Effector memory CD8-positive, alpha-beta T cell (primary cell): ENCODE data around the gene TNNI3K.
A peak's percentile ranks its signal among the peaks of the same experiment; 100 is the strongest.

Experiments
- ATAC-seq: fragments of 150-1000 bp; cut with Tn5 transposase; replicated peaks from 2 replicates; pipeline ENCODE4 v1.10.0; 2021; ENCODE audit warnings: mild to moderate bottlenecking, moderate library complexity
- DNase-seq, 3 experiments: peaks; one replicate each; pipeline ENCODE4 v3.0.0; 2021
- H3K27ac Mint-ChIP-seq, 2 donors: one replicate each; pipeline ENCODE4 v1.8.0; 2022; ENCODE audit warnings: mild to moderate bottlenecking in 2 of 2, mixed read lengths in 2 of 2, moderate library complexity in 2 of 2
- H3K27me3 Mint-ChIP-seq, 2 donors: one replicate each; pipeline ENCODE4 v1.8.0; 2022; ENCODE audit warnings: mixed read lengths in 2 of 2
- H3K36me3 Mint-ChIP-seq: one replicate; pipeline ENCODE4 v1.8.0; 2022; ENCODE audit warnings: mild to moderate bottlenecking, moderate library complexity, mixed read lengths; ENCODE audit not compliant: insufficient read depth
- H3K4me1 Mint-ChIP-seq, 2 donors: one replicate each; pipeline ENCODE4 v1.8.0; 2022; ENCODE audit warnings: low read depth in 2 of 2, mixed read lengths in 2 of 2
- H3K4me3 Mint-ChIP-seq, 2 donors: one replicate each; pipeline ENCODE4 v1.8.0; 2022; ENCODE audit warnings: mild to moderate bottlenecking in 2 of 2, mixed read lengths in 2 of 2, moderate library complexity in 2 of 2
- H3K9me3 Mint-ChIP-seq, 2 donors: one replicate each; pipeline ENCODE4 v1.8.0; 2022; ENCODE audit warnings: mixed read lengths in 2 of 2

TNNI3K gene

DNA sequence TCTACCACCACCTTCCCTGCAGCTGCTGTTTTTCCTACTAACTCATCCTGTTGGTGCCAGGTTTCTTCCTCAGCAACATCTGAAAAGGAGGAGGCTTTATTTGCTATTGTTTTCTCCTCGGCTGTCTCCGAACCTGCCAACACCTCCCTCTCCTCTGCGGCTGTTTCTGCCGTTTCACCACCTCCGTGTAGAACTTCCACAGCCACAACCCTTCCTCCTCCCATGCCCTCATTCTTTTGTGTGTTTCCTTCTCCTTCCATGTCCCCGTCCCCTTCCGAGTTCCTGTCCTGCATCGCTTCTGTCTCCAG lies 336.3 kb downstream of the TNNI3K start:
- no peaks in the 10 kb centered on the region for H3K27me3 Mint-ChIP-seq
- H3K9me3 Mint-ChIP-seq = no peaks in the 10 kb centered on the region
- no peaks in the 10 kb centered on the region for H3K4me1 Mint-ChIP-seq
- ATAC-seq (no peak), DNase-seq (no peak)
- no peak overlapping the region for H3K27ac Mint-ChIP-seq
- H3K4me3 Mint-ChIP-seq = no peak overlapping the region
- no peaks in the 10 kb centered on the region for H3K36me3 Mint-ChIP-seq

GRCh38 chr1:74571891-74572290 lies 336.7 kb downstream of the TNNI3K start:
- ATAC-seq (no peak), DNase-seq (no peak)
- Mint-ChIP-seq H3K4me3 (no peak overlapping the region), H3K27ac (no peak overlapping the region), H3K27me3 (no peaks in the 10 kb centered on the region), H3K9me3 (no peaks in the 10 kb centered on the region), H3K4me1 (no peaks in the 10 kb centered on the region), H3K36me3 (no peaks in the 10 kb centered on the region)

DNA sequence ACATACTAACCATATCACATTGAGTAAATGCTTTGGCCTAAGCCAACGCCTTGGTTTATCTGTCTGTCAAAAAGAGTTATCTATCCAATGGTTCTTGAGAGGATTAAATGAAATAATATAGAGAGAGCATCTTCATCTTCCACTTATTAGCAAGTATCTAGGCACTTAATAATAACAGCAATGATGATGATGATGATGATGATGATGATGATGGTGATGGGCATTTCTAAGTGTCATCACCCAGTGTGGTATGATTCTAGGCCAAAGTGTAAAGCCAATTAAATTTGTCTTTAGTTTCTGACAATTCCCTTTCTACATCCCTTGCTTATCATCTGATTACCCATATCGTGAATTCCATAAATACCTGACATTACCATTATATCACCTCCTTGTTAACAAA lies 342.9 kb downstream of the TNNI3K start:
- Mint-ChIP-seq H3K27me3 (no peaks in the 10 kb centered on the region), H3K27ac (no peak overlapping the region), H3K4me3 (no peak overlapping the region), H3K36me3 (no peaks in the 10 kb centered on the region), H3K4me1 (no peaks in the 10 kb centered on the region), H3K9me3 (no peaks in the 10 kb centered on the region)
- DNase-seq (no peak), ATAC-seq (no peak)

- Mint-ChIP-seq H3K9me3 (no peaks in the 10 kb centered on the region), H3K4me3 (no peak overlapping the region), H3K36me3 (no peaks in the 10 kb centered on the region), H3K4me1 (no peaks in the 10 kb centered on the region), H3K27ac (peak overlapping the region in 1 of 2 donors; percentile 42), H3K27me3 (no peaks in the 10 kb centered on the region)
- DNase-seq (no peak), ATAC-seq (peak; percentile 73)
These were observed 344.2 kb downstream of the TNNI3K start for GRCh38 chr1:74579425-74579824.

- H3K9me3 Mint-ChIP-seq = no peaks in the 10 kb centered on the region
- no peak overlapping the region for H3K4me3 Mint-ChIP-seq
- DNase-seq = no peak
- H3K4me1 Mint-ChIP-seq = peaks cover 0 to 4% of the 10 kb centered on the region in 2 donors
- H3K27me3 Mint-ChIP-seq = no peaks in the 10 kb centered on the region
- no peaks in the 10 kb centered on the region for H3K36me3 Mint-ChIP-seq
- no peak for ATAC-seq
- H3K27ac Mint-ChIP-seq = no peak overlapping the region
These were observed 348.2 kb downstream of the TNNI3K start for GRCh38 chr1:74583397-74583796.

GRCh38 chr1:74584185-74584584 lies 349.0 kb downstream of the TNNI3K start:
- H3K27ac Mint-ChIP-seq = no peak overlapping the region
- DNase-seq = no peak
- H3K27me3 Mint-ChIP-seq = no peaks in the 10 kb centered on the region
- H3K4me3 Mint-ChIP-seq = no peak overlapping the region
- H3K4me1 Mint-ChIP-seq = peaks cover 0 to 4% of the 10 kb centered on the region in 2 donors
- no peaks in the 10 kb centered on the region for H3K9me3 Mint-ChIP-seq
- no peak for ATAC-seq
- H3K36me3 Mint-ChIP-seq = no peaks in the 10 kb centered on the region

- DNase-seq = no peak
- ATAC-seq = no peak
- H3K4me3 Mint-ChIP-seq = peak overlapping the region; percentile 1 to 72
- H3K27ac Mint-ChIP-seq = no peak overlapping the region
- H3K36me3 Mint-ChIP-seq = no peaks in the 10 kb centered on the region
- no peaks in the 10 kb centered on the region for H3K9me3 Mint-ChIP-seq
- peaks cover 0 to 4% of the 10 kb centered on the region in 2 donors for H3K4me1 Mint-ChIP-seq
- H3K27me3 Mint-ChIP-seq = peaks cover 7 to 11% of the 10 kb centered on the region in 2 donors
These were observed 351.2 kb downstream of the TNNI3K start for GRCh38 chr1:74586253-74586897.

DNA sequence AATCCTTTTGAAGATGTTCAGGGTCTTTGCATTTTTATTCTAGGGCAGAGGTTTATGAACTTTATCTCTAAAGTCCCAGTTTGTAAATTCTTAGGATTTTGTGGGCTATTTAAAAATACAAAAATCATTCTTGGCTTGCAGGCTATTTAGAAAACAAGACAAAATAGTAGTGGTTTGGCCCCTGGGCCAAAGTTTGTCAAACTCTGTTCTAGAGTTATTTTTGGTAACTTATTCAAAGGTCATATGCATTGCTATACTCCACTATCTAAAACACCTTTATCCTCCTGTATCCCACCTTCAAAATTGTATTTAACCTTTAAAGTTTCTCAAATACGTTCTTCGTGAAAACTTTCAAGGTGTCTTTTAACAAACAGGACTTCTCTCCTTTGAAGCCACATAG lies 352.7 kb downstream of the TNNI3K start:
- Mint-ChIP-seq H3K4me3 (no peak overlapping the region), H3K27ac (no peak overlapping the region), H3K27me3 (peaks cover 7 to 11% of the 10 kb centered on the region in 2 donors), H3K9me3 (no peaks in the 10 kb centered on the region), H3K36me3 (no peaks in the 10 kb centered on the region), H3K4me1 (peaks cover 0 to 4% of the 10 kb centered on the region in 2 donors)
- DNase-seq (no peak), ATAC-seq (no peak)

DNA sequence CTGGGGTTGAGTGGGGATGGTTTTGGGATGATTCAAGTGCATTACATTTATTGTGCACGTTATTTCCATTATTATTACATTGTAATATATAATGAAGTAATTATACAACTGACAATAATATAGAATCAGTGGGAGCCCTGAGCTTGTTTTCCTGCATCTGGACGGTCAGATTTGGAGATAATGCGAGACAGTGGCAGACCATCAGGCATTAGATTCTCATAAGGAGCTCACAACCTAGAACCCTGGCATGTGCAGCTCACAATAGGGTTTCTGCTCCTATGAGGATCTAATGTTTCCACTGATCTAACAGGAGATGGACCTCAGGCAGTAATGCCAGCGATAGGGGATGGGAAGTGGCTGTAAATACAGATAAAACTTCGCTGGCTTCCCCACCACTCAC lies 355.1 kb downstream of the TNNI3K start:
- no peak overlapping the region for H3K4me3 Mint-ChIP-seq
- no peak for ATAC-seq

DNA sequence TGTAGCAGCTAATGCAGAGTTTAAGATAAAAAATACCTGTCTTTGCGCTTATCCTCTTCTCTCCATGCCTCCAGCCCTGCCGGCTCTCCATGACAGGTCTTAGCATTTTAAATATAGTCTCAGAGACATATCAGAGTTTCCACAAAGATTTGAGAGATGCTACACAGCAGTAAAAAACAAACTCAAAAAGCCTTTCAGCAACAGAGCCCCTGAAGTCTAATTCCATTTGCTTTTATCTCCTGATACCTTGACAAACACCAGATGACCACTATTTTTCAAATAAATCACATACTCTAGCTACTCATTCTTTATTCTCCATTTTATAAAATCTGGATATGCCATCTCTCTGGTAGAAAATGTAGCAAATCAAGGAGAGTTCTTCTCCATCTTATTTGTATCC lies 356.8 kb downstream of the TNNI3K start:
- Mint-ChIP-seq H3K4me1 (no peaks in the 10 kb centered on the region), H3K36me3 (no peaks in the 10 kb centered on the region), H3K9me3 (no peaks in the 10 kb centered on the region), H3K27ac (no peak overlapping the region), H3K4me3 (no peak overlapping the region), H3K27me3 (peaks cover 15 to 17% of the 10 kb centered on the region in 2 donors)
- DNase-seq (no peak), ATAC-seq (no peak)

More for the DNA sequence above, 355.1 kb downstream of the TNNI3K start:
- Mint-ChIP-seq H3K27ac (no peak overlapping the region), H3K9me3 (no peaks in the 10 kb centered on the region), H3K36me3 (no peaks in the 10 kb centered on the region), H3K4me1 (peaks cover 0 to 4% of the 10 kb centered on the region in 2 donors), H3K27me3 (peaks cover 7 to 11% of the 10 kb centered on the region in 2 donors)
- no peak for DNase-seq

DNA sequence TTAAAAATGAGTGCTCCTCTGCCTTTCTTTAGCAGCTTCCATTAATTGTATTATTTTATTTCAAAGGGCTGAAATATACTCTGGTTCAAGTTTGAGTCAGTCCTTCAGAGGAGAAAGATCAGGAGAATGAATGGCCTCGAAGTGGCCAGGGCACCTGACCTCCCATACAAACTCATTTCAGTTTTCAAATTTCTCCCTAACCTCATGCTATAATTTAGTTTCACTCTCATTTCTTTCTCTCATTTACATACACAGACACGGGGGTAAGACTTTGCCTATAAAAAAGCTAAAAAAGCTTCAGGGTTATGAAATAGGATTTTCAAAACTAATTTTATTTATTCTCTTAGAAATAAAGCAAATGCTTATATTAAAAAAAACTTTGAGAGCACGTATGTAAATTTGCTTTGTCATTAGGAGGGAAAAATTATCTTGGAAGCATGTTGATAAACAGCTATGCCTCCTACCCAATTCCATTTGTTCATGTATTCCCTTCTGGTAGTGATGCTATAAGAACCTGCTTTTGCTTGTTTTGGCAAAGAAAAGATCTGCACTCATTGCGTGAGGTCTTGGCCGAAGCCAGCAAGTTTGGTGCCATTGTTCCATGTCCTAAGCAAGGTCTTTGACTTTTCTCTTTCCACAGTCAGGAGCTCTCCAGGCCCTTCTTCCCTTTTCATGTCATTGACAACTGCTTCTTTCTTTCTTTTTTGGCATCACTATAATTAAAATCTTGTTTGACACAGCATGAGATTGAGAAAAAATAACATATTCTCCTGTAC lies 357.6 kb downstream of the TNNI3K start:
- H3K9me3 Mint-ChIP-seq = no peaks in the 10 kb centered on the region
- H3K4me1 Mint-ChIP-seq = no peaks in the 10 kb centered on the region
- no peaks in the 10 kb centered on the region for H3K36me3 Mint-ChIP-seq
- no peak for ATAC-seq
- H3K27ac Mint-ChIP-seq = no peak overlapping the region
- no peak overlapping the region for H3K4me3 Mint-ChIP-seq
- no peak for DNase-seq
- H3K27me3 Mint-ChIP-seq = peaks cover 16 to 19% of the 10 kb centered on the region in 2 donors
